Measurements from ENCODE around the gene PTPN13. TPM values are rescaled to one million over a fixed set of nuclear protein-coding genes. Genes with fewer than 3 reads are reported as not detected.

The PTPN13 gene
- total and polyA plus RNA-seq, 4 donors = 0.36 to 3.2 (median 1.2) TPM

GRCh38 chr4:86587381-86588140 is 6.6 kb upstream of the PTPN13 start:
- H3K27ac ChIP-seq (ENCODE audit: low read depth in 1 of 2, low read length in 2 of 2) = no peak overlapping the region

DNA sequence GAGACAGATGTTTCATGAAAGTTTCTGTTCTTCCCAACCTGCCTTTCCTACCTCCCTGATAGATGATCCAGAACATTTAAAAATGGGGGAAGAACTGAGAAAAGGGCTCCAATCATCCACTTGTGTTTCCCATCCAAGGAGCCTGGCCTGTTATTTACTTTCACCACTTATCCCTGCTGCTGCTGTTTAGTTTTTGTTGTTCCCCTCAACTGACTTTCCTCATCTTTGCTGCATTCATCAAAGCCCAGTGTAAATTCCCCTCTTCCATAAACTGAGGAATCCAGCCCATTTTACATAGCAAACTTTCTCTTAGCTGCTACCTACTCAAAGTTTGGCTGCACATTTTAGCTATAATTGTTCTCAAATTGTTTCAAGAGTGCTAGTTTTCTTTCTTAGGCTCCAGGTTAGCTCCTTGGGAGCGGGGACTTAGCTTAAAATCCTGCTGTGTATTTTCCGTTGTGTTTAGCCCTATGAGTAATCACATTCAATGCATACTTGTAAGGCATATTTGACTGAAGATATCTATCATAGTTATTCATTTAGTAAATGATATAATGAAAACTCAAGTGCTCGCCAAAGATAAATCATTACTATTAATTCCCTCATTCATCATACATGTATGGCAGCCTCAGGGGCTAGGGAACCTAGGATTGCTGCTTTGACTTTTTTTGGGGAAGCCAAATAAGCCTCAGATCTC is 1.4 kb upstream of the PTPN13 start:
- H3K9ac ChIP-seq (ENCODE audit: low read depth in 1 of 2, low read length in 2 of 2) = no peak overlapping the region
- peaks cover 0 to 5% (median 1%) of the 10 kb centered on the region in 4 donors for H3K27me3 ChIP-seq (ENCODE audit: control insufficient read depth in 4 of 4, insufficient read depth in 4 of 4, low read length in 3 of 4)
- no peak overlapping the region for H3K4me3 ChIP-seq (ENCODE audit: low read depth in 1 of 3, low read length in 3 of 3)
- 87% methylated on average over 3 of the region's 3 CpGs for WGBS
- peak overlapping the region in 1 of 2 donors; percentile 21 for H3K27ac ChIP-seq (ENCODE audit: low read depth in 1 of 2, low read length in 2 of 2)
- peaks cover 0 to 1% (median 0%) of the 10 kb centered on the region in 4 donors for H3K9me3 ChIP-seq (ENCODE audit: control insufficient read depth in 4 of 4, low read length in 3 of 4)
- TF ChIP-seq CTCF (IDR thresholded peaks at IDR 0.05; ENCODE audit: low read depth, low read length, missing input control) (no peak), TAF1 (conservative IDR thresholded peaks at IDR 0.05) (no peak), RAD21 (IDR thresholded peaks at IDR 0.05) (no peak), ATF3 (IDR thresholded peaks at IDR 0.05) (no peak), GABPA (IDR thresholded peaks at IDR 0.05 in 1 of 2, conservative IDR thresholded peaks at IDR 0.05 in 1 of 2) (no peak), FOXA1 (IDR thresholded peaks at IDR 0.05) (no peak)
- no peaks in the 10 kb centered on the region for H3K36me3 ChIP-seq (ENCODE audit: control insufficient read depth in 4 of 4, insufficient read depth in 3 of 4, low read depth in 1 of 4, low read length in 3 of 4)
- DNase-seq (ENCODE audit: low spot score) = no peak
- peaks cover 6 to 15% (median 12%) of the 10 kb centered on the region in 4 donors for H3K4me1 ChIP-seq (ENCODE audit: control insufficient read depth in 4 of 4, insufficient read depth in 4 of 4, low read length in 3 of 4)

More at GRCh38 chr4:86587381-86588140, 6.6 kb upstream of the PTPN13 start:
- Histone ChIP-seq H3K9ac (ENCODE audit: low read depth in 1 of 2, low read length in 2 of 2) (no peak overlapping the region), H3K4me1 (ENCODE audit: control insufficient read depth in 4 of 4, insufficient read depth in 4 of 4, low read length in 3 of 4) (no peaks in the 10 kb centered on the region), H3K27me3 (ENCODE audit: control insufficient read depth in 4 of 4, insufficient read depth in 4 of 4, low read length in 3 of 4) (peaks cover 0 to 2% (median 0%) of the 10 kb centered on the region in 4 donors), H3K9me3 (ENCODE audit: control insufficient read depth in 4 of 4, low read length in 3 of 4) (peaks cover 0 to 1% (median 0%) of the 10 kb centered on the region in 4 donors), H3K4me3 (ENCODE audit: low read depth in 1 of 3, low read length in 3 of 3) (no peak overlapping the region), H3K36me3 (ENCODE audit: control insufficient read depth in 4 of 4, insufficient read depth in 3 of 4, low read depth in 1 of 4, low read length in 3 of 4) (no peaks in the 10 kb centered on the region)
- DNase-seq (ENCODE audit: low spot score) = no peak
- 67% methylated on average over 3 of the region's 3 CpGs for WGBS
- TF ChIP-seq RXRA (IDR thresholded peaks at IDR 0.05) (no peak), ATF3 (IDR thresholded peaks at IDR 0.05) (no peak), FOXA1 (IDR thresholded peaks at IDR 0.05) (no peak), HNF4G (IDR thresholded peaks at IDR 0.05) (no peak), JUND (IDR thresholded peaks at IDR 0.05) (no peak), FOXA2 (IDR thresholded peaks at IDR 0.05) (no peak), MAX (IDR thresholded peaks at IDR 0.05) (no peak), GABPA (IDR thresholded peaks at IDR 0.05 in 1 of 2, conservative IDR thresholded peaks at IDR 0.05 in 1 of 2) (no peak)

All from liver (tissue), 9 donors.